GM20000 (cell line): ENCODE results near the gene SLC7A7.
"Not testable (repeated sequence)": the region's sequence is repeated elsewhere in the genome, so short reads cannot be mapped to it uniquely, and the experiment has no call there.

ENCODE experiments used
- DNase-seq: peaks from one replicate; pipeline ENCODE4 v3.0.0; 2012; ENCODE audit warnings: low spot score
- TF ChIP-seq, protein P1 (sequence below): IDR thresholded peaks from 2 replicates; pipeline ENCODE4 v1.5.1; 2012; ENCODE audit warnings: mild to moderate bottlenecking, control low read depth; ENCODE audit errors: extremely low read depth, missing control alignments

The SLC7A7 gene

DNA sequence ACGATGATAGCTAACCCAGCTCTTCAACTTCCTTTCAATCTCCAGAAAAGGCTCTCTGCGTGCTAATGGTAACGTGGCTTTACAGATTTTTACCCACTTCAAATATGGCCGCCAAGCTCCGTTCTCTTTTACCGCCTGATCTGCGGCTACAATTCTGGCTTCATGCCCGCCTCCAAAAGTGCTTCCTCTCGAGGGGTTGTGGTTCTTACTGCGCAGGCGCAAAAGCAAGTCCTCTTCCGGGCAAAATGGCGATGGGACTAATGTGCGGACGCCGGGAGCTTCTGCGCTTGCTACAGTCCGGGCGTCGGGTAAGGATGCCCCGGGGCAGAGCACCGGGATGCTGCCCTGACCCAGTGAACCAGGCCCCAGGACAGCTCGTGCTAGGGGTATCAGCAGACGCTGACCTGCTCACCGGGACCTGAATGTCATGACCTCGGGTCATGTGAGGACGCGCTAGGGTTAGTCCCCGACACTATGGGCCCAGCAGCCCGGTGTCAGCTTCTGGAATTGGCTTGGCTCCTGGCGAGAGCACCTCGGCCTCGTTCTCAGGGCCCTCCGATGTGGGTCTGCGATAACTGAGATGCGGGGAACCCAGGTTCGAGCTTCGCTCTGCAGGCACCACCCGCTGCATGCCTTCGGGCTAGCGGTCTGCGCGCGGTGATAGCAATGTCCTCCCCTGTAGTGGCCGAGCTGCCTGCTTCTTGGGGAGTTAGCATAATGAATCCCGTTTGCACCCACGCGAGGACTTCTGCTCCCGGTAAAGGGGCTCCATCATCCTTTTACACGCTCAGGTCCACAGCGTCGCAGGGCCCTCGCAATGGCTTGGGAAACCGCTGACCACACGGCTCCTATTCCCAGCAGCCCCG, 48.5 kb downstream of the SLC7A7 start, which contains the start of gene OXA1L:
OXA1L (plus strand) TSS at position 232 of the 866 bp plus-strand sequence; CDS start at position 246, 14 bp downstream.
- DNase-seq, result peak; percentile 86
- TF ChIP-seq, protein P1, sequence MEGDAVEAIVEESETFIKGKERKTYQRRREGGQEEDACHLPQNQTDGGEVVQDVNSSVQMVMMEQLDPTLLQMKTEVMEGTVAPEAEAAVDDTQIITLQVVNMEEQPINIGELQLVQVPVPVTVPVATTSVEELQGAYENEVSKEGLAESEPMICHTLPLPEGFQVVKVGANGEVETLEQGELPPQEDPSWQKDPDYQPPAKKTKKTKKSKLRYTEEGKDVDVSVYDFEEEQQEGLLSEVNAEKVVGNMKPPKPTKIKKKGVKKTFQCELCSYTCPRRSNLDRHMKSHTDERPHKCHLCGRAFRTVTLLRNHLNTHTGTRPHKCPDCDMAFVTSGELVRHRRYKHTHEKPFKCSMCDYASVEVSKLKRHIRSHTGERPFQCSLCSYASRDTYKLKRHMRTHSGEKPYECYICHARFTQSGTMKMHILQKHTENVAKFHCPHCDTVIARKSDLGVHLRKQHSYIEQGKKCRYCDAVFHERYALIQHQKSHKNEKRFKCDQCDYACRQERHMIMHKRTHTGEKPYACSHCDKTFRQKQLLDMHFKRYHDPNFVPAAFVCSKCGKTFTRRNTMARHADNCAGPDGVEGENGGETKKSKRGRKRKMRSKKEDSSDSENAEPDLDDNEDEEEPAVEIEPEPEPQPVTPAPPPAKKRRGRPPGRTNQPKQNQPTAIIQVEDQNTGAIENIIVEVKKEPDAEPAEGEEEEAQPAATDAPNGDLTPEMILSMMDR, result no peak

DNA sequence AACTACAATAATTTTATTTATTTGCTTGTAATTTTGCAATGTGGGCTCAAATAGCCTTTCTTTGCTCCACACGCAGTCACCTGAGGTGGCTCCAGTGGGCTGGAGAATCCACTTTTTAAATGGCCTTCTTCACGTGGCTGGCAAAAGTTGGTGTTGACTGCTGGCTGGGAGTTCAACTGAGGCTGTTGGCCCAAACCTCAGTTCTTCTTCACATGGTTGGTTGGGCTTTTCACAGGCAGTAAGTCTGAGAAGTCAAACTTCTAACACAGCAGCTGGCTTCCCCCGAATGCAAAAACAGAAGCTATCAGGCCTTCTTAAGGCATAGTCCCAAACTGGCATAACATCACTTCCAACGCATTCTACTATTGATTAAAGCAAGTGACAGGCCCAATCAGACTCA, 50.9 kb downstream of the SLC7A7 start:
- TF ChIP-seq, protein P1, result no peak
- no peak for DNase-seq

DNA sequence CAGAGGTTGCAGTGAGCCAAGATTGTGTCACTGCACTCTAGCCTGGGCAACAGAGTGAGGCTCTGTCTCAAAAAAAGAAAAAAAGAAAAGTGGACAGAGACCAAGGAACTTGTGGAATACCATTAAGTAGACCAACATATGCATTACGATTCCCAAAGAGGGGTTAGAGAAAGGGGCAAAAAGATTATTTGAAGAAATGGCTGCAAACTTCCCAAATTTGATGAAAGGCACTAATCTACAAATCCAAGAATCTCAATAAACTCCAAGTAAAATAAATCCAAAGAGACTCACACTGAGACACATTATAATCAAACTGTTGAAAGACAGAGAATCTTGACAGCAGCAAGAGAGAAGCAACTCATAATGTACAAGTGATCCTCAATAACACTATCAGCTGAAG, 53.5 kb downstream of the SLC7A7 start:
- TF ChIP-seq, protein P1, result no peak
- no peak for DNase-seq

DNA sequence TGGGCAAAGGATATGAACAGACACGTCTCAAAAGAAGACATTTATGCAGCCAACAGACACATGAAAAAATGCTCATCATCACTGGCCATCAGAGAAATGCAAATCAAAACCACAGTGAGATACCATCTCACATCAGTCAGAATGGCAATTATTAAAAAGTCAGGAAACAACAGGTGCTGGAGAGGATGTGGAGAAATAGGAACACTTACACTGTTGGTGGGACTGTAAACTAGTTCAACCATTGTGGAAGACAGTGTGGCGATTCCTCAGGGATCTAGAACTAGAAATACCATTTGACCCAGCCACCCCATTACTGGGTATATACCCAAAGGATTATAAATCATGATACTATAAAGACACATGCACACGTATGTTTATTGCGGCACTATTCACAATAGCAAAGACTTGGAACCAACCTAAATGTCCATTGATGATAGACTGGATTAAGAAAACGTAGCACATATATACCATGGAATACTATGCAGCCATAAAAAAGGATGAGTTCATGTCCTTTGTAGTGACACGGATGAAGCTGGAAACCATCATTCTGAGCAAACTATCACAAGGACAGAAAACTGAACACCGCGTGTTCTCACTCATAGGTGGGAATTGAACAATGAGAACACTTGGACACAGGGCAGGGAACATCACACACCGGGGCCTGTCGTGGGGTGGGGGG, 57.1 kb downstream of the SLC7A7 start:
- not testable (repeated sequence) for DNase-seq

DNA sequence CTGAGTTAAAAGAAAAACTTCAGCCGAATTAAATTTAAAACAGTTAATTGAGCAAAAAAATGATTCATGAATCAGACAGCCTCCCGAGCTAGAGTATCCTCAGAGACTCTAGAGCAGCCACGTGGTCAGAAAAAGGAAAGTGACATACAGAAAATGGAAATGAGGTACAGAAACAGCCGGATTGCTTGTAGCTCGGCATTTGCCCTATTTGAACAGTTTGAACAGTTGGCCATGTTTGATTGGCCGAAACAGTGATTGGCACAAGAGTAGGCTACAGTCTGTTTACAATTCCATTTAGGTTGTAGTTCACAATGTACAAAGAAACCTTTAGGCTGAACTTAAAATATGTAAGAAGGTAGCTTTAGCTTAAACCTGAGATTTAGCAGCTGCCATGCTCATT, 61.6 kb downstream of the SLC7A7 start:
- no peak for DNase-seq
- TF ChIP-seq, protein P1, result no peak

DNA sequence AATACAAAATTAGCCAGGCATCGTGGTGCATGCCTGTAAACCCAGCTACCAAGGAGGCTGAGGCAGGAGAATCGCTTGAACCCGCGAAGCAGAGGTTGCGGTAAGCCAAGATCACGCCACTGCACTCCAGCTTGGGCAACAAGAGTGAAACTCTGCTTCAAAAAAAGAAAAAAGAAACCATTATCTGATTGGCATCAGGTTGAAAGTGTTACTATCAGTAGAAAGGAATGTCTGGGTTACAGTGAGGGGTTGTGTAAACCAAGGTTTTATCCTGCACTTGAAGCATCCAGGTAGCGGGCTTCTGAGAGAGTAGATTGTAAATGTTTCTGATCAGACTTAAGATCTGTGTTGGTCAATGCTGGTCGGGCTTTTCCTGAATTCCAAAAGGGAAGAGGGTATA, 62.8 kb downstream of the SLC7A7 start:
- no peak for DNase-seq
- TF ChIP-seq, protein P1, result no peak

DNA sequence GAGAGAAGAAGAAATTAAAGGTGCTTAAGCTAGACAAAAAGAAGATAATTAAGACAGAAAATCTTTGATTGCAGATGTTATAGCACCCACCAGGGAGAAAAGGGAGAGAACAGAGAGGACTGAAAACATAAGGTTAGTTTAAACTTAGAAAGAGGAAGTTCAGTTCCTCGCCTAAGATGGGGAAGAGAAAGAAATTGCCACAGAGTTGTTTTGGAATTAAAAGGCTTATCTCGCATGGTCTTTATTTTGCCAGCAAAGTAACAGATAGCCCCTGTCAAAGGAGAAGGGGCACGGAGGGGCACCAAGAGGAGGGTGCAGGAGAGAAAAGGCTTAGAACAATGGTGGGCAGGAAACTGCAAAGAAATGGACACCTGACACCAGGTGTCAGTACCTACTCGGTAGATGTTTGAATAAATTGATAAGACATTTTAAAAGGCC, 66.6 kb downstream of the SLC7A7 start:
- TF ChIP-seq, protein P1, result no peak
- peak; percentile 43 for DNase-seq
